NOMO-1 treated with dmso at 0.1 percent for 144 hours (cell line): Measurements from ENCODE around the gene ZNF777.
"Not testable (repeated sequence)": the region's sequence is repeated elsewhere in the genome, so short reads cannot be mapped to it uniquely, and the experiment has no call there.

ENCODE experiments used
- DNase-seq: peaks from one replicate; lab custom pipeline; 2025; ENCODE audit not compliant: unreplicated experiment; lab: John Stamatoyannopoulos, UW

The ZNF777 gene

GRCh38 chr7:149420006-149420405, 40.9 kb downstream of the ZNF777 start:
- no peak for DNase-seq

GRCh38 chr7:149415391-149416071, 45.3 kb downstream of the ZNF777 start:
- DNase-seq = no peak

GRCh38 chr7:149414745-149415390, 46.0 kb downstream of the ZNF777 start:
- DNase-seq = no peak

- no peak for DNase-seq
Measured at GRCh38 chr7:149414171-149414570, 46.7 kb downstream of the ZNF777 start.

- not testable (repeated sequence) for DNase-seq
Measured at GRCh38 chr7:149413083-149413482, 47.8 kb downstream of the ZNF777 start.

GRCh38 chr7:149409895-149410294, 51.0 kb downstream of the ZNF777 start:
- DNase-seq = no peak

- DNase-seq = no peak
Measured at GRCh38 chr7:149404825-149405224, 56.0 kb downstream of the ZNF777 start.

- no peak for DNase-seq
Measured at GRCh38 chr7:149404396-149404795, 56.5 kb downstream of the ZNF777 start.

- no peak for DNase-seq
Measured at GRCh38 chr7:149398195-149398820, 62.6 kb downstream of the ZNF777 start.

GRCh38 chr7:149397470-149398043, 63.3 kb downstream of the ZNF777 start:
- DNase-seq = no peak

- DNase-seq = not testable (repeated sequence)
Measured at GRCh38 chr7:149388550-149389335, 72.1 kb downstream of the ZNF777 start.

- DNase-seq = not testable (repeated sequence)
Measured at GRCh38 chr7:149386514-149386913, 74.3 kb downstream of the ZNF777 start.

GRCh38 chr7:149385195-149385950, 75.5 kb downstream of the ZNF777 start:
- DNase-seq = no peak
